Stimulated activated naive CD8-positive, alpha-beta T cell treated with anti-CD3 and anti-CD28 coated beads, Interleukin-15, Interleukin-2, amounts not matched to agents 100 ng/mL and 50 ng/mL, for 24 hours (primary cell): ENCODE data around the gene EMC9.

ENCODE experiments used
- H3K27ac Mint-ChIP-seq: one replicate; pipeline ENCODE4 v1.8.0; 2021; ENCODE audit warnings: mild to moderate bottlenecking, mixed read lengths
- H3K27me3 Mint-ChIP-seq: one replicate; pipeline ENCODE4 v1.8.0; 2021; ENCODE audit warnings: mixed read lengths
- H3K36me3 Mint-ChIP-seq: one replicate; pipeline ENCODE4 v1.8.0; 2021; ENCODE audit warnings: low read depth, mixed read lengths
- H3K4me1 Mint-ChIP-seq: one replicate; pipeline ENCODE4 v1.8.0; 2021; ENCODE audit warnings: low read depth, mixed read lengths
- H3K4me3 Mint-ChIP-seq: one replicate; pipeline ENCODE4 v1.8.0; 2021; ENCODE audit warnings: mild to moderate bottlenecking, mixed read lengths
- H3K9me3 Mint-ChIP-seq: one replicate; pipeline ENCODE4 v1.8.0; 2021; ENCODE audit warnings: mixed read lengths

Gene EMC9

GRCh38 chr14:24179961-24180796 lies 38.8 kb upstream of the EMC9 start:
- Mint-ChIP-seq H3K4me3 (peak overlapping the region; percentile 13), H3K36me3 (peaks cover 50% of the 10 kb centered on the region), H3K27ac (peak overlapping the region; percentile 71), H3K4me1 (peaks cover 3% of the 10 kb centered on the region), H3K9me3 (no peaks in the 10 kb centered on the region), H3K27me3 (no peaks in the 10 kb centered on the region)

DNA sequence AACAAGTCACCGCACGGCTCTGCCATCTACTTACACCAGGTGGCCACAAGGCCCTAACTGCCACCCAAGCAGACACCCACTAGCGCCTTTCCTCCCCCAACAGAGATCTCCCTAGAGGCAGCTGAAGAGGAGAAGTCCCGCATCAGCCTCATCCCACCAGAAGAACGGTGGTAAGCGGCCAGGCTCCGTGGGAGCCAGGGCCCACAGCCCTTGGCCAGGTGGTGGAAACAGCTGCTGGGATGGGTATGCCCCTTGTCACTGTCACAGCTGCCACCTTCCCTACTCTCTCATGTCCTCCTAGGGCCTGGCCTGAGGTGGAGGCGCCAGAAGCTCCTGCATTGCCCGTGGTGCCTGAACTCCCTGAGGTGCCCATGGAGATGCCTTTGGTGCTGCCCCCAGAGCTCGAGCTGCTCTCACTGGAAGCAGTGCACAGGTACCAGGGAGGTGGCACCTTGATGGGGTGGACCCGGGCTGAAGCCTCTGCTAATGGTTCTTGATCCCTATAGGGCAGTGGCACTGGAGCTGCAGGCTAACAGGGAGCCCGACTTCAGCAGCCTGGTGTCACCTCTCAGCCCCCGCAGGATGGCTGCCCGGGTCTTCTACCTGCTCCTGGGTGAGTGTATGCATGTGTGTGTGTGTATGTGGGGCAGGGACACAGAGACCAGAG lies 38.0 kb upstream of the EMC9 start:
- peaks cover 52% of the 10 kb centered on the region for H3K36me3 Mint-ChIP-seq
- H3K27me3 Mint-ChIP-seq = no peaks in the 10 kb centered on the region
- peaks cover 3% of the 10 kb centered on the region for H3K4me1 Mint-ChIP-seq
- H3K27ac Mint-ChIP-seq = peak overlapping the region; percentile 71
- H3K9me3 Mint-ChIP-seq = no peaks in the 10 kb centered on the region
- H3K4me3 Mint-ChIP-seq = peak overlapping the region; percentile 13

DNA sequence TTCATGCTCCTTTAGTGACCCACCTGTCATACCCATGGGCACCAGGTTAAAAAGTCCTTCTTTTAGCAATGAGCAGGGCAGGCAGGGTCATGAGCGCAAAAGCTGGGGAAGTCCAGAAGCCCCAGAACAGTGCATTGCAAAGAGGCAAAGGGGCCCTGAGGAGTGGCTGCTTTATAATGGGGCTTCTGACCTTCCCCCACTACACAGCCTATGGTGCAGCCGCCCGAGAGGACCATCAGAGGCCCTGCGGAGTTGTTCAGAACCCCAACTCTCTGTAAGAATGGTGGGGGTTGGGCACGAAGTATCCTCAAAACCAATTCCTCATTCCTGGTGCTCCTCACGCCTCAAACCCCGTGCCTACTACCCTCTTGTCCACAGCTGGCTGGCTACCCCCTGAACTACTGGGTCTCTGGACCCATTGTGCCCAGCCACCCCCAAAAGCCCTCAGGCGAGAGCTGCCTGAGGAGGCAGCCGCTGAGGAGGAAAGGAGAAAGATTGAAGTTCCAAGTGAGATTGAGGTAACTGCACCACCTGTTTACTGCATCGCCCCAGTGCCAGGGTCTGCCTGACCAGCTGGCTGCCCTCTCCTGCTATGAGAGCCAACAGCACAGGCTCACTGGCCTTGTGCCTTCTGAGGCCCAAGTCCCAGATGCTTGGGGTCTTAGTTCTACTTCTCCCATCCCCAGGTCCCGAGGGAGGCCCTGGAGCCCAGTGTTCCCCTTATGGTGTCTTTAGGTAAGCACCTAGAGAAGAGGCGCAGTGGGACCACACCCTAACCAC lies 37.2 kb upstream of the EMC9 start:
- H3K9me3 Mint-ChIP-seq = no peaks in the 10 kb centered on the region
- peak overlapping the region; percentile 38 for H3K27ac Mint-ChIP-seq
- H3K4me3 Mint-ChIP-seq = no peak overlapping the region
- peaks cover 54% of the 10 kb centered on the region for H3K36me3 Mint-ChIP-seq
- peaks cover 3% of the 10 kb centered on the region for H3K4me1 Mint-ChIP-seq
- H3K27me3 Mint-ChIP-seq = no peaks in the 10 kb centered on the region

DNA sequence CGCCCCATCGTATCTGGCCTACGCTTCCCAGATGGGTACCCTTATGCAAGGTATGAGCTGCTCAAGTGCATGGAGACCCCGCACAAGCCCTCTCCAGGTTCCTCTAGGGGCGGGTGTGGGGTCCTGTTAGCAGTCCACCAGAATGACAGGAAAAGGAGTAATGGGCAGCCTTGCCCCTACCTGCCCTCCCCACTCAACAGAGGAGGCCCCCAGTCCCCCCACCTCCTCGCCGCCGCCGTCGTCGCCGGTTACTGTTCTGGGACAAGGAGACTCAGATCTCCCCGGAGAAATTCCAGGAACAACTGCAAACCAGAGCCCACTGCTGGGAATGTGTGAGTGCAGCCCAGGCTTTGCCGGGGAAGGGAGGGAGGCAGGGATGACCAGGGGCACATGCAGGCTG lies 36.5 kb upstream of the EMC9 start:
- no peak overlapping the region for H3K4me3 Mint-ChIP-seq
- no peaks in the 10 kb centered on the region for H3K27me3 Mint-ChIP-seq
- H3K9me3 Mint-ChIP-seq = no peaks in the 10 kb centered on the region
- H3K27ac Mint-ChIP-seq = no peak overlapping the region
- peaks cover 3% of the 10 kb centered on the region for H3K4me1 Mint-ChIP-seq
- peaks cover 55% of the 10 kb centered on the region for H3K36me3 Mint-ChIP-seq

- peak overlapping the region; percentile 49 for H3K27ac Mint-ChIP-seq
These were observed 35.8 kb upstream of the EMC9 start for GRCh38 chr14:24177041-24177825.

GRCh38 chr14:24176599-24176998 lies 35.2 kb upstream of the EMC9 start:
- Mint-ChIP-seq H3K27me3 (no peaks in the 10 kb centered on the region), H3K9me3 (no peaks in the 10 kb centered on the region), H3K4me3 (no peak overlapping the region), H3K4me1 (peaks cover 9% of the 10 kb centered on the region), H3K36me3 (peaks cover 44% of the 10 kb centered on the region), H3K27ac (no peak overlapping the region)

More at GRCh38 chr14:24177041-24177825, 35.8 kb upstream of the EMC9 start:
- Mint-ChIP-seq H3K36me3 (peaks cover 49% of the 10 kb centered on the region), H3K9me3 (no peaks in the 10 kb centered on the region), H3K27me3 (no peaks in the 10 kb centered on the region), H3K4me1 (peaks cover 5% of the 10 kb centered on the region), H3K4me3 (no peak overlapping the region)

DNA sequence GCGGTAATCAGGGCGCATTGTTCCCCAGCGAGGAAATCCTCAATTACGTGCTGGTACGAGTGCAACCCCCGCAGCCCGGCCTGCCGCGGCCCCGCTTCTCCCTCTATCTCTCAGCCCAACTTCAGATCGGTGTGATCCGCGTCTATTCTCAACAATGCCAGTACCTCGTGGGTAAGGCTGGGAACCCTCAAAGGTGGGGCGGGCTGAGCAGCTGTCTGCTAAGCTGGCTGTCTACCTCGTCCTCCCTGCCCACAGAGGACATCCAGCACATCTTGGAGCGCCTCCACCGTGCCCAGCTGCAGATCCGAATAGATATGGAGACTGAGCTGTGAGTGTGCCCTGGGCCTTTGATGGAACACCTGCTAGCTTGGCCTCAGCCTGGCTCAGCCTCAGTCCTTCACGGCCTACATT lies 31.5 kb upstream of the EMC9 start:
- no peaks in the 10 kb centered on the region for H3K9me3 Mint-ChIP-seq
- H3K27me3 Mint-ChIP-seq = no peaks in the 10 kb centered on the region
- peaks cover 34% of the 10 kb centered on the region for H3K36me3 Mint-ChIP-seq
- H3K27ac Mint-ChIP-seq = no peak overlapping the region
- peak overlapping the region; percentile 80 for H3K4me3 Mint-ChIP-seq
- H3K4me1 Mint-ChIP-seq = peaks cover 26% of the 10 kb centered on the region

DNA sequence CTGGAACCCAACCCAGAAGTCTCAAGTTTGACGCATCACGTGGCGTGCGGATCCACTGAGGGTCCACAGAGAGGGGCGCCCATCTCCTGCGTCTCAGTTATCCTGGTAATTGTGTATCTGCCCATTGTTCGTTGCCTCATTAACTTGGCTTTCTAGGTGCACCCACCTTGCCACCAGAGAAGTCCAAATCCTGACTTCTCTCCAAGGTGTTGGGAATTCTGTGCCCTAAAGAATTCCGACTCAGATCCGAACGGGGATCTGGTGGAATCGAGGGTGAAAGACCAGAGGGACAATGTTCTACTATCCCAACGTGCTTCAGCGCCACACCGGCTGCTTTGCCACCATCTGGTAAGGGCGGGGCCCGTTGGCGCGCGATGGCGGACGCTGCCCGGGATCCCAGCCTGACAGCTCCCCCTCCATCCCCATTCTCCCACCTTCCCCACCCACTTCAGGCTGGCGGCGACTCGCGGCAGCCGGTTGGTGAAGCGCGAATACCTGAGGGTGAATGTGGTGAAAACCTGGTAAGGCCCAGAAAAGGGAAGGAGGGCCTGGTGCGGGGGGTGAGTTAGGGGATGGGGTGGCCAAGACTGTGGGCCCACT lies 31.0 kb upstream of the EMC9 start:
- no peaks in the 10 kb centered on the region for H3K27me3 Mint-ChIP-seq
- H3K4me1 Mint-ChIP-seq = peaks cover 28% of the 10 kb centered on the region
- H3K36me3 Mint-ChIP-seq = peaks cover 39% of the 10 kb centered on the region
- peak overlapping the region; percentile 40 for H3K27ac Mint-ChIP-seq
- no peaks in the 10 kb centered on the region for H3K9me3 Mint-ChIP-seq
- peak overlapping the region; percentile 80 for H3K4me3 Mint-ChIP-seq

DNA sequence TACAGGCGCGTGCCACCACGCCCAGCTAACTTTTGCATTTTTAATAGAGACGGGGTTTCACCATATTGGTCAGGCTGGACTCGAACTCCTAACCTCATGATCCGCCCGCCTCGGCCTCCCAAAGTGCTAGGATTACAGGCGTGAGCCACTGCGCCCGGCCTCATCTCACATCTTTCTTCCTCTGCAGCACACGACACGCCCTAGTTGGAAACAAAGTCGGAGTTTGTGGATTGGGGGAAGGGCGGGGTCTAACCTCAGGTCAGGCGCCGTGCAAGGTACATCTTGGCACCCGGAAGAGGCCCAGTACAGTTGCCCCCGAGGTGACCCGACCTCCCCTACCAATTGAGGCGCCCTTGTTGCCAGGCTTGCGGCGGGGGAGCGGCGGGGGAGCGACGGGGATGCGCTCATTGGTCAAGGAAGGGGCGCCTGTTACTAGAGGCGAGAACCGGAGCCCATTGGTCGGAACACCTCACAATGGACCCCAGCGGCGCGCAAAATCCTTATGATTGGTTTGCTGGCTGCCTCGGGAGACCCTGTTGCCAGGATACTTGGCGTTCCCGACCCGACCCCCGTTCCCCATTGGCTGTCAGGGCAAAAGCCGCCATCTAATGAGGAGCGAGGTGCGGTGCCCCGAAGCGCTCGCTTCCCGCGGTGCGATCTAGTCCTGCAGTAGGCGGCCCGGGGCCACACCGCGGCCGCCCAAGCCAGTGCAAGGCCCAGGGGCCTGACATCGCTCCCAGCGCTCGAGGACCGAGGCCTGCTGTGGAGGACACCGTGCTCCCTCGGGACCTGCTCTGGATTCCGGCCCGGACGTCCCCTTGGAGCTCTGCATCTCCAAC lies 30.2 kb upstream of the EMC9 start, which contains the start of gene REC8:
Gene REC8 (plus strand): TSS at position 659 of the 839 bp plus-strand sequence. CDS start 473 bp downstream, outside the sequence.
- Mint-ChIP-seq H3K27me3 (no peaks in the 10 kb centered on the region), H3K4me3 (peak within 1 kb of the TSS; percentile 80), H3K36me3 (peaks cover 42% of the 10 kb centered on the region), H3K9me3 (no peaks in the 10 kb centered on the region), H3K4me1 (peaks cover 29% of the 10 kb centered on the region), H3K27ac (peak within 1 kb of the TSS; percentile 76)

DNA sequence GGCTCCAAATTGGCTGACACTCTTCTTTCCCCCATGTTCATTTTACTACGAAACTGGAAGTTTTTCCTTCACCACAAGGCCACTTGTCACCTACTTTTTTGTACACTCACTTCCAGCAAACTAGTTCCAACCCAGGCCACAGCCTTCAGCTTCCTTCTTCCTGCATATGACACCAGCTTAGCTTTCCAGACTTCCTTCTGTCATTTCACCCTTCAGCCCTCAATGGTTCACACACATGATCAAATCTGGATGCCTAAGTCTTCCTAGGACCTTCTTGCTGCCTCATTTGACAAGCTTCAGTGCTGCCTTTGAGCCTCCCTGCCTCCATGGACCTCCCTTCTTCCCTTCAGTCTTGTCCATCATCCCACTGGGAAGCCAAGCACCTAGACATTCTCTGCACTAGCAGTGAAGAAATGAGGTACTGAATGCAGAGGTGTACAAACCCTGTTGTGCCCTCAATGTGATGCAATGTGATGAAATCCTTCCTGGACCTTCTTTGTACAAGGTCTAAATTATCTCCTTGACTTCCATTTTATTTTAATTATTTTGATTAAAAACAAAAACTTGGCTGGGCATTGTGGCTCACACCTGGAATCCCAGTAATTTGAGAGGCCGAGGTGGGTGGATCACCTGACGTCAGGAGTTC lies 26.2 kb upstream of the EMC9 start:
- H3K36me3 Mint-ChIP-seq = peaks cover 63% of the 10 kb centered on the region
- H3K4me1 Mint-ChIP-seq = peaks cover 53% of the 10 kb centered on the region
- H3K4me3 Mint-ChIP-seq = no peak overlapping the region
- H3K27ac Mint-ChIP-seq = peak overlapping the region; percentile 82
- H3K9me3 Mint-ChIP-seq = no peaks in the 10 kb centered on the region
- H3K27me3 Mint-ChIP-seq = no peaks in the 10 kb centered on the region

GRCh38 chr14:24165785-24166184 lies 24.4 kb upstream of the EMC9 start:
- Mint-ChIP-seq H3K36me3 (peaks cover 76% of the 10 kb centered on the region), H3K27me3 (no peaks in the 10 kb centered on the region), H3K4me3 (no peak overlapping the region), H3K4me1 (peaks cover 54% of the 10 kb centered on the region), H3K9me3 (no peaks in the 10 kb centered on the region), H3K27ac (peak overlapping the region; percentile 71)

GRCh38 chr14:24164518-24164991 lies 23.2 kb upstream of the EMC9 start:
- Mint-ChIP-seq H3K9me3 (no peaks in the 10 kb centered on the region), H3K27me3 (no peaks in the 10 kb centered on the region), H3K4me3 (no peak overlapping the region), H3K27ac (peak overlapping the region; percentile 78), H3K4me1 (peaks cover 58% of the 10 kb centered on the region), H3K36me3 (peaks cover 82% of the 10 kb centered on the region)

- Mint-ChIP-seq H3K36me3 (peaks cover 83% of the 10 kb centered on the region), H3K4me3 (peak overlapping the region; percentile 97), H3K27ac (peak overlapping the region; percentile 100), H3K9me3 (no peaks in the 10 kb centered on the region), H3K27me3 (no peaks in the 10 kb centered on the region), H3K4me1 (peaks cover 51% of the 10 kb centered on the region)
These were observed 20.7 kb upstream of the EMC9 start for GRCh38 chr14:24162093-24162492.
